ENCODE results near the gene IRF2.

IRF2 gene

DNA sequence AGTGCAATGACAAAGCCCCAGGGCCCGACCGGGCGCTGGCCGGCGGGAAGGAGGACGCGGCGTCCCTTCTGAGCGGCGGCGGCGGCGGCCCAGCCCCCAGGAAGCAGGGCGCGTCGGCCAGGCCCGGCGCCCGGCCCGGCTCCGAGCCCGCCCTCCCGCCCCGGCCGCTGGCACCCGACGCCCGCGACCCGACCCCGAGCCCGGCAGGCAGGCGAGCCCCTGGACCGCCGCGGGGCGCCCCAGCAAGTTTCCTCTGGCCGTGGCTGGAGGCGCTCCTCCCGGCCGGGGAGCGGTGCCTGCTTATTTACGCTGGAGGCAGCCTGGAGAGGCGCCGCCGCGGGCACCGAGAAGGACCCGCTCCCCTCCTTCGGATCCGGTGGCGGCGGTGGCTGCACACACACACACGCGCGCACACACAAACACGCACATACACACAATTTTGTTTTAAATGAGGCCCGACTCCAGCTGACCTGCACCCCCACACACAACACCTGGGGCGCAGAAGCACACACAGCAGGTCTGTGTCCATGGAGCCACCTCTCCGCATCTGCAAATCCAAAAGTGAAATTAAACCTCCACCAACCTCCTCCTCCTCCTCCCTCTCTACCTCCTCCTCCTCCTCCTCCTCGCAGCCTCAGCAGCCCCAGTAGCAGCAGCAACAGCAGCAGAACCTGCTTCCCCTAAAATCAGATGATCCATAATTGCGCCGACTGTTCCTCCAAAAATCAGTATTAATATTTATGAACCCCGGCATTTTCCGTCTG is 669 bp downstream of the IRF2 start:
- DNase-seq, result peak; percentile 78

GRCh38 chr4:184472614-184473498 is 1.5 kb downstream of the IRF2 start:
- peak; percentile 87 for DNase-seq

DNA sequence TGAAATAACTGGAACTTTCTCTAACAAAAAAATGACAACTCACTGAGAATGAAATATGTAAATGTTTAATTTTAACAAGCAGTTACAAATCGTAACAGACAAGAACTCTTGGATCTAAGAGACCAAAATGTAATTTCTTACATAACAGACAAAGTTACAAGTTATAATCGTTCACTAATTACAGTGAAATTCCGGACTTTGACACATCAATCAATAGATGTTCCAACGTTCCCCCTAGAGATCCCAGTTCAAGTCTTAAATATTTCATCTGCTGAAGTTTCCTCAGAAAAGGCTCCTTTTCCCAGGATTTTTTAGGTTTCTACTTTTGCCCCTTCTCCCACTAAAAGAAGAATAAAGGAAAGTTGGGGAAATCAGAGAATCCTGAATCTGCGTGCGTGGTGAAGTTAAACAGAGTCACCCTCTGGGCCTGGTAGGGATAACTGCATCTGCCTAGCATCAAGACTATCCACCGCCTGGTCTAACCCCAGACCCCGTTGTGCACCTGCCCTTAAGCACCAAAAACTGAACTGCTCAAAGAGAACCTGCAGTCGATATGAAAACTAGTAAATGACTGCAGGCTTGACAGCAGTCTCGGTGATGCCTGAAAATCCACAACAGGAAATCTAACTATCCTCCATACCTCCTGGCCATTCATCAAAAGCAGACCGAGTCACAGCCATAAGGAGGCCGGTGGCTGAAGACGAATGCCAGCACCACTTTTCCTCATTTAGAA is 2.3 kb downstream of the IRF2 start:
- DNase-seq, result no peak

- DNase-seq, result no peak
These were observed 3.6 kb downstream of the IRF2 start for GRCh38 chr4:184470785-184471110.

- no peak for DNase-seq
These were observed 7.7 kb downstream of the IRF2 start for GRCh38 chr4:184466634-184467033.

GRCh38 chr4:184464759-184465454 is 9.4 kb downstream of the IRF2 start:
- no peak for DNase-seq

GRCh38 chr4:184463856-184464255 is 10.5 kb downstream of the IRF2 start:
- DNase-seq, result no peak

- DNase-seq, result no peak
These were observed 11.2 kb downstream of the IRF2 start for GRCh38 chr4:184463158-184463557.

DNA sequence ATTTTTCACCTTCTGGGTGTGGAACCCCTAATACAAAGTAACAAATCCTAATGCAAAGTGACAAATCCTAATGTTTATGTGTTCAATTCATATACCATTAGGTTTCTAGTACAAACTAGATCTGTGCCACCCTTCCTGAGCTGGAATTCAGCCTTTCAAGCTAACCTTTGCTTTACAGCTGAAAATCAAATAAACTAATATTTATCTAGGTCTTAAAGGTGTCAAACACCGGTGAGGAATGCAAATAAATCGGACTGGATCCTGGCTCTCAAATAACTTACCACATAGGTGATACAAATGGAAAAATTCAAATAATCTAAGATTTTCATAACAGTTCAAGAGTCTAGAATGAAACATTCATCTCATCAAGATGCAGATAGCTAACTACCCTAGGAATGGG is 11.6 kb downstream of the IRF2 start:
- DNase-seq, result no peak

DNA sequence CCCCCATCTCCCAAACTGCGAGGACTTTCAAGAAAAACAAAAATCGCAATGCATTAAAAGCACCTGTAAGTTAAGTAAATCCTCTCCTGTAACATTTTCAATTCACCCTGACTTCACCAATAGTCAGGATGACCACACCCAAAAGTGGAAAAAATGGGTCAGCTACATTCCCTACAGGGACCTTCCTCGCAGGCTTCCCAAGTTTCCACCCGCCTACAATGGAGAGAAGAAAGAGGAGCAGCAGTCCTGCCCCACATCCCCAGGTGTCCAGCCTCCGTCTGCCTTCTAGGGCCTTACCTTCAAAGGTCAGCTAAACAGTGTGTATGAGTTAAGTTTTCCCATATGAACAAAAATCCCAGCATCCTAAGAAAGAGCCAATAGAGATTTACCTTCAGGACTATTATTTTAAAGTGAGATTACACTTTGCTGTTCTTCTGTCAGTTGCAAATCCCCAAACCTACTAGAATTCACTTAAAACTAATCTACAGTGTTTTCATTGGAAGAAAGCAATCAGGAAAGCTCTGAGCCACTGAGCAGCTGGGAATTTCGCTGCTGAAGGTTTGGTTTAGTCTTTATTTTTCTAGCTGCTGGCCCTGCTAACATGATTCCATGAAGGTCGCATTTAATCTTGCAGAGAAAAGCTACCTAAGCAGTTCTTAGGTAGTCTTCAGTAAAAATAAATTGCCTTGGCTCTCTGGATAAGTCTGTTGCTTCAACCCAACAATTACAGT is 12.5 kb downstream of the IRF2 start:
- no peak for DNase-seq

DNA sequence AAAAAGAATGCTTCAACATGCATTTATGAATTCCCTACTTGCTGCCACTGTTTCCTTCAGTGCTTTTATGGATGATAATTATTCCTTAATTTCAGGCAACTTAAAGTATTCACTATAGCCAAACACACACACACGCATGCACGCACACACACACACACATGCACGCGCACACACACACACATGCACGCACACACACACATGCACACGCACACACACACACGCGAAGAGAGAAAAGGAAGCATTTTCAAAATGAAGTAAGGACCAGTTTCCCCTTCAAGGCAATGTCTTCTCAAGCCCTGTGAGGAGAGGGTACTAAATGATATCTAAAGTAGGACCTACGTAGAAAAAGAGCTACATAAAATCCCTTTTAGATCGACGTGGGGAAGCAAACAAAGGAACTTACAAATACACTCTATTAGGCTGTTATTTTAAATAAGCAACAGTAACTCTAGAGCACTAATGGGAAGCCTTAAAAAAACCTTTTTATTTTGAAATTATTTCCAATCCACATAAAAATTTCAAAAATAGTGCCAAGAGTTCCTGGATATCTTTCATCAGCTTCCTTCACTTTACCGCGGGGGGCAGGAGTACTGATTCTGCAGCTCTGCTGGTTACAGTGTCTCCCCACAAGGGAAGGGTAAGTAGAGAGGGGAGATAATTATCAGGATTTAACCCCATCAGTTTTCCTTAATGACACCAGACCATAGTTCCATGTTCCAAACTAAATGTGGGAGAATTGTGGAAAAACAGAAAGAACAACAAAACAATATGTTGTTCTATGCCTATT is 13.7 kb downstream of the IRF2 start:
- no peak for DNase-seq

DNA sequence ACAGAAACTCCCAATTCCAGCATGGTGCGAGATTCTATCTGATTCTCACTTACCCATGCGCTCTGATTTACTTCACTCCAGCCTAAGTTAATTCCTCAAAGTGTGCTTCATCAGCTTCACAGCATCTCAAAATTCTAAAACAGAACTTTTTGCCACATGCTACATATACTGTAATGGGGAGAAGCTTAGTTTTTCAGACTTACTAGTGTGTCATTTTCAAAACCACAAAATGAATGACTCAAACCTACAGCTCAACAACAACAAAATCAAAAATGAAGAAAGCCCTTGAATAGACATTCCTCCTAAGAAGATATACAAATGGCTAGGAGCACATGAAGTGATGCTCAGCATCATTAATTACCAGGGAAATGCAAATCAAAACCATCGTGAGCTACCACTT is 14.9 kb downstream of the IRF2 start:
- no peak for DNase-seq

DNA sequence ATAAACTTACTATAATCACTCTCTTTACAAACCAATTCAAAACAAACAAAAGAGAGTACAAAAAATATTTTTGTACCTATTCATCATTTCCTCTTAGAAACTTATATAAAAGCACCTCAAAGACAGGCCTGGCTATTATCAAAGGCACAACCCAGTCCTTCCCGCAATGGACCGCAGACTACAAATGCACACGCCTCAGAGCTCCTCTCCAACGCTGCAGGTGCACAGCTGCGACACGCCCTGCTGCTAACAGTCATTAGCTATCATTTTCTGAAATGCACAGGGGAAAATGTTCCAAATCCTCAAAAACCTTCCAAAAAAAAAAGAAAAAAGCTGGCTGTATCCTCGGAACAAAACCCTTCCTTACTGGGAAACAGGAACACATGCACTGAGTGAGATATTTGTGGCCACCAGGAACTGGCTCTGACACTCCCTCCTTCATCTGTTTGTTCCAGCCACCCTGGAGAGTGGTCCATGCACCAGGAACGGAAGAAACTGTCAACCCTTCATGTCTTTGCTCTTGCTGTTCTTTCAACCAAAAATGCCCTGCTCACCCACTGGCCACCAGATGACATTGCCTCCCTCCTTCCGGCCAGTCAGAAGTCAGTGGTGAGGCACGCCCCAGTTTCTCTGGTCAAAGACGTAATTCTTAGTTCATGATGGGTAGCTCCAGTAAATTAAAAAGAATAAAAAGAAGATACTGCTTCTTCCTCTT is 16.7 kb downstream of the IRF2 start:
- peak; percentile 21 for DNase-seq

GRCh38 chr4:184456337-184456736 is 18.0 kb downstream of the IRF2 start:
- DNase-seq, result no peak

GRCh38 chr4:184455299-184455698 is 19.1 kb downstream of the IRF2 start:
- no peak for DNase-seq

DNA sequence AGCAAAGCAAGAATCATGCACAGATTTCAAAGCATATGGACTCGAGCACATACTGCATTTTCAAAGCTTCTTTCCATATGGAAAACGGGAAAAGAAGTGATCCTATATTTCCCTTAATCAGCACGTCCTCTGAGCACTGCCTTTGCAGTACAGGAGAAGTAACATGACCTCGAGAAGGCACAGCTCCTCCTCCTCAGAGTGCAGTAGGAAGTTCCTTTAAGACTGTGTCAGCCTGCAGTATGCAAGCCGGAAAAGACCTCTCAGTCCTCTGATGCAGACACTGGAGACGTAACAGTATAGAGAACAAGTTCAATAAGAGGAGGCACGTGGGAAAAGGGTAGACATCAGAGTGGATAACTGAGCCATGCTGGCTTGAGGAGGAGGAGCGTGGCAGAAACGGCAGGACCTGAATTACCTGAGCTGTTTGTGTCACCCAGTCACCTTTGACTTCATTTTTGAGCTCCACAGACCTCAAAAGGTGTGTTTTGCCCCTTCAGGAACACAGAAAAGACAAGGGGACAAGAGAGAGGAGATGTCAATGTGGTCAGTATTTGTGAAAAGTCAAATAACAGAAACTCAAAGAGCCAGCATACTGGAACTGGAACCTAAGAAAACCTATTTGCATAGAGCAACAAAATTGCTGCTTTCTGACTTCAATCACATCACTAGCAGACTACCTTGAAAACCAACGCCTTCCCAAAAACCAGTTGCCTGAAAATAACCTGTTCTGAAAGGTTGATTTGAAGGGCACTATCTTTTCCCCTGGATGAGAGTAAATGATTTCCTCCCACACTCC is 20.8 kb downstream of the IRF2 start:
- DNase-seq, result no peak

DNA sequence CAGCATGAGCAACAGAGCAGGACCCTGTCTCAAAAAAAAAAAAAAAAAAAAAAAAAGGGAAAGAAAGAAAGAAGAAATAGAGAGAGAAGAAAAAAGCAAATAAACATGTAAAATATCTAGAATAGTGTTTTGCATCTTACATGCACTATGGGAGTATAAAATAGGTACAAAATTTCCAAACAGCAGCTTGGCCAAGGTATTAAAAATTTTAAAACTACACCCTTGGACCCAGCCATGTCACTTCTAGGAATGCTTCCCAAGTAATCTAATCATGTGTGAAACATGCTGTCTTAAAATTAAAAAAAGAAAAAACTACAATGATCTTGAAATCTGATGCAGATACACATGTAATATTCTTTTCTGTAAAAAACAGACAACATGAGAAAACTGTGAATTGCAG is 21.6 kb downstream of the IRF2 start:
- no peak for DNase-seq

GRCh38 chr4:184451726-184452125 is 22.6 kb downstream of the IRF2 start:
- no peak for DNase-seq

- DNase-seq, result no peak
These were observed 23.4 kb downstream of the IRF2 start for GRCh38 chr4:184450743-184451535.

Data from retina (tissue), 1 donor.